ENCODE measurements around the gene NPAS2.

GRCh38 chr2:101036562-101036961, 216.6 kb downstream of the NPAS2 start:
- TF ChIP-seq POLR2A (IDR thresholded peaks at IDR 0.05), result no peak
- peak in 5 of 6 experiments; percentile 33 to 49 (median 46) for TF ChIP-seq CTCF (IDR thresholded peaks at IDR 0.05)
- no peak for TF ChIP-seq POLR2AphosphoS5 (IDR thresholded peaks at IDR 0.05)
- TF ChIP-seq EP300 (IDR thresholded peaks at IDR 0.05), result no peak

Measured in upper lobe of left lung (tissue), 4 donors.